HG03432 (cell line): ENCODE results near the gene ZBTB7B.
"Not testable (repeated sequence)": the region's sequence is repeated elsewhere in the genome, so short reads cannot be mapped to it uniquely, and the experiment has no call there.

Experiments
- ATAC-seq: cut with Tn5 transposase; IDR thresholded peaks from one replicate; pipeline ENCODE4 v1.9.1; 2021; ENCODE audit warnings: mild to moderate bottlenecking, moderate library complexity; ENCODE audit not compliant: unreplicated experiment

ZBTB7B gene

GRCh38 chr1:154967331-154967950, 35.2 kb upstream of the ZBTB7B start:
- no peak for ATAC-seq

DNA sequence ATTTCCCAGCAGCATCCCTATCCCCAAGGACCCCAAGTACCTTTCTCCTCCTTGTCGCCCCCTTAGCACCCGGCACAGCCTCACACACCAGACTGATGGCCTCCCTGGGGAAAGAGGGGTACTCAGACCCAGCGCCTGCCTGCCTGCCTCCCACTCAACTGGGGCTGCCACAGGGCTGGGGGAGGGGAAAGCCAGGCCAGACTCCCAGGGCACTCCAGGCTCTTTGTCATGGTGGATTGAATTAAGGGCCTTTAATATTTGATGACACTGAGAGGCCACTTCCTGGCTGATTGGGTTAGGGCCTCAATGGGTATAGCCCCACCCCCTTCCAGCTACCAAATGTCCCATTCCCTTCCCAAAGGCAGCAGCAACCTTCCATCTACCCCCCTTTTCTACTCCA, 33.9 kb upstream of the ZBTB7B start:
- ATAC-seq = no peak

GRCh38 chr1:154969246-154969645, 33.4 kb upstream of the ZBTB7B start:
- no peak for ATAC-seq

GRCh38 chr1:154969860-154970452, 32.6 kb upstream of the ZBTB7B start:
- no peak for ATAC-seq

GRCh38 chr1:154970631-154971340, 31.8 kb upstream of the ZBTB7B start, which contains the start of gene SHC1:
SHC1 (minus strand) TSS chr1:154970747; CDS start chr1:154970526, 221 bp downstream.
- ATAC-seq = no peak

DNA sequence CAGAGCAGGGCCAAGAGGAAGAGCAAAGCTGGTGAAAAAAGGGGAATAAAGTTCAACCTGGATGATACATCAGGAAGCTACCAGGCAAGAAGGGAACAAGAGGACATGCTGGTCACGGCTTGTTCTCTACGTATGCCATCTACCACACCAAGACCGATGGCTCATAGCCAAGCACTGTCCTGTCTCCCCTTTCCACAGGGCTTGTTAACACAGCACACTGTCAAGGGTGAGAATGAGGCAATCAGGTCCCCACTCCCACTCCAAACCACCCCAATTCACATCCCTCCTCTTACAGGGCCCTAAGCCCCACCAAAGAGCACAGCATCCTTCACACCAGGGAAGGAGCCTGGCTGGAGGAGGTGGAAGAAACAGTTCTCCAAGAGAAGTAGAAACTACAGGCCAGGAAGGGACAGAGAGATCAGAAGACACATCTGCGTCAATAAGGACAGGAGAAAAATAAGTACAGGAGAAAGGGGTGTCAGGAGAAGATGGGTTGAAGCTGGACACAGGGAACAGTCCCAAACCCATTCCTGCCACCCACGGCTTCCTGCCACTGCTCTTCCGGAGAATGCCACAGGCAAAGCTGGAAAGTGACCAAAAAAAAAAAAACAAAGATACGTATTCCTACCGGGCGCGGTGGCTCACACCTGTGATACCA, 31.1 kb upstream of the ZBTB7B start:
- no peak for ATAC-seq

- no peak for ATAC-seq
Measured at GRCh38 chr1:154972213-154972516, 30.4 kb upstream of the ZBTB7B start.

DNA sequence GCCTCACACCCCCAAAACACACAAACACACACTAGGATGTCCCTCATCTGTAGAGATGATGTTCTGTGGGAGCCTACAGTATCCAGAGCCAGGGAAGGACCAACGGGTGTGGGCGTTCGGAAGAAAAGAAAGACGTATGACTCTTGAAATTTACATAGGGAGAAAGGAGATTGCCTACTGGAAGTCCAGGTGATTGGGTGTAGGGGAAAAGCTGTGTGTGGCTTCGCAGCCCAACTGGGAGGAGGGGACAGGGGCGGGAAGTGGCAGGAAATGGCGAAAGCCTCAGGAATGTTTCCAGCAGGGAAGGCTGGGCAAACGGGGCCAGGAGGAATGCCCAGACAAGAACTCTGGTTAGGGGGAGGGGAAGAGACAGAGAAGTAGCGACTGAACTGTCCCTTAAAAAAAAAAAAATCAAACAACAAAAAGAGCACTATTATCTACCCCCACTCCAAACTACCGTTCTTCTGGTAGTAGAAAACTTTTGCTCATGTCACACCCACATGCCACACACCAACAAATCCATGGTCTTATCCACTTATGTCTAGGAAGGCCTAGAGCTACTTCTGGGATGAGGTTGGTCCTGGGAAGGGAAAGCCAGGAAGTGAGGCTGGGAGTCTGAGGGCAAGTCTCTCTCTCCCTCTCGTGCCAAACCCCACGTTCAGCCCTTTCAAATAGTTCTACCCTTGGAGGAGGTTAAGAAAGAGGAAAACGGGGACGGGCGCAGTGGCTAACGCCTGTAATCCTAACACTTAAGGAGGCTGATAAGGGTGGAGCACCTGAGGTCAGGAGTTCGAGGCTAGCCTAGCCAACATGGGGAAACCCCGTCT, 29.9 kb upstream of the ZBTB7B start:
- no peak for ATAC-seq

GRCh38 chr1:154973344-154974101, 29.1 kb upstream of the ZBTB7B start:
- ATAC-seq = peak; percentile 24

DNA sequence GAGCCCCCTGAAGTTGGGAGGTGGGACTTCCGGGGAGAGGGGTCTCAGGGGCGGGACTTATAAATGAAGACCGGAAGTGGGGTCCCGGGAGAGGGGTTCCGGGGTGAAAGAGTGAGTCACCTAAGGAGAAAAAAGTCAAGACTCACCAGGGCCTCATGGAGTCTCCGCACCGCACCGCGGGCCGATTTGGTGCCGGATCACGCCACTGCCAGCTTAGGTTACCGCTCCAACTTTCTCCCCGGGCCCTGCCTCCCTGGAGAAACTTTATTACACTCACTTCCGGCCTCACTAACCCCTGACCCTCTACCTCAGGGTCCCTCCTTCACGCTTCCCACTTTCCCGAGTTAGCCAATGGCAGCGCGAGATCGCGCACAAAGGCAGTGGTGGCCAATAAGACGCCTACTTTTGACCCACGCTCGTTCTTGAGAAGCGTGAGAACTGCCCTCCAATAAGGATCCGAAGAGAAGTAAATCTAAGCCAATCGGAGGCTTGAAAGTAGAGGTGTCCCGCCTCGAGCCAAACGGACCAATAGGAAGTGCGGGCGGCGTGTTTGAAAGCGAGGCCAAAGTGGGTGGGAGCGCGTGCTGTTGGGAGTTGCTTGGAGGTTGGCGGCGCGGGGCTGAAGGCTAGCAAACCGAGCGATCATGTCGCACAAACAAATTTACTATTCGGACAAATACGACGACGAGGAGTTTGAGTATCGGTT, 28.3 kb upstream of the ZBTB7B start, which contains the start of gene CKS1B:
TSS of gene CKS1B (plus strand) at position 580 of the 706 bp plus-strand sequence. CDS start at position 645, 65 bp downstream.
- peak; percentile 73 for ATAC-seq

DNA sequence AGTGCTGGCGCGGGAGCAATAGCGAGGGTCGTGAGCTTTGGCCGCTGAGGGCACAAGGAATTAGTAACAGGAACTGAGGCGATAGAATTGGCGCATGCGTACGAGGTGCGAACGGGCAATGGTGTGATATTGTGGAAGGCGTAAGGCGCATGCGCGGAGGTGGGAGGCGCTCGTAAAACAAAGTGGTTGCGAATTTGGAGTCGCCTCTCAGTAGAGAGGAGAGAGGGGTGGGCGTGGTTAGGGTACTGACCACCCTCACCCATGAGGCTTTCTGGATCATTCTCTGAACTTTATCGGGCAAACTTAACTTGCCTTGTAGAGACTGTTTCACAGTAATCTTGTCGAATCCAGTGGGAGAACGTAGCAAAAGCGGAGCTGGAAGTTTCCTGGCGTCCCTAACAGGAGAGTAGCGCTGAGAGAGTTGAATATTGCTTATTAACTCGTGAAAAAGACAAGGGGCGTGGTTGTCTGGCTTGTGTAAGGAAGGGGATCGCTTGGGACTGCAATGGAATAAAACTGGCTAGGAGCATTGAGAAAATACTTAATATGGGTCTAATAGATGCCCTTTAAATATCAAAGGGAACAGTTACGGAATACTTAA, 27.7 kb upstream of the ZBTB7B start:
- peak; percentile 47 for ATAC-seq

- ATAC-seq = no peak
Measured at GRCh38 chr1:154975409-154976059, 27.1 kb upstream of the ZBTB7B start.

GRCh38 chr1:154977762-154978161, 24.8 kb upstream of the ZBTB7B start:
- not testable (repeated sequence) for ATAC-seq

GRCh38 chr1:154978360-154978759, 24.2 kb upstream of the ZBTB7B start:
- ATAC-seq = no peak

DNA sequence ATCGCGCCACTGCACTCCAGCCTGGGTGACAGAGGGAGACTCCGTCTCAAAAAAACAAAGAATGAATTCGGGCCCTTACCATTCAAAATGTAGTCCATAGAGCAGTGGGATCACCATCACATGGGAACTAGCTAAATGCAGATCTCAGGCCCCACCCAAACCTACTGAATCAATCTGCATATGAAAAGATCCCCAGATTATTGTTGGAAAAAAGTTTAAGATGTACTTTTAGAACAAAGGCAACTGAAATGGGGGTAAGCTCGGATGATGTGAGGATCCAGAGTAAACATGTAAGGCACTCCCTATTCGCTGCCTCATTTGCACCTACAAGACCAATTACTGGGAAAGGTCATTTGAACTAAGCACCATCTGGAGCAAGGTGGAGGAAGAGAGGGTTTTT, 20.3 kb upstream of the ZBTB7B start:
- ATAC-seq = no peak

GRCh38 chr1:154982897-154983648, 19.5 kb upstream of the ZBTB7B start, which contains the start of gene FLAD1:
FLAD1 (plus strand) TSS chr1:154983344; CDS start chr1:154983695, 351 bp downstream.
- peak; percentile 96 for ATAC-seq

DNA sequence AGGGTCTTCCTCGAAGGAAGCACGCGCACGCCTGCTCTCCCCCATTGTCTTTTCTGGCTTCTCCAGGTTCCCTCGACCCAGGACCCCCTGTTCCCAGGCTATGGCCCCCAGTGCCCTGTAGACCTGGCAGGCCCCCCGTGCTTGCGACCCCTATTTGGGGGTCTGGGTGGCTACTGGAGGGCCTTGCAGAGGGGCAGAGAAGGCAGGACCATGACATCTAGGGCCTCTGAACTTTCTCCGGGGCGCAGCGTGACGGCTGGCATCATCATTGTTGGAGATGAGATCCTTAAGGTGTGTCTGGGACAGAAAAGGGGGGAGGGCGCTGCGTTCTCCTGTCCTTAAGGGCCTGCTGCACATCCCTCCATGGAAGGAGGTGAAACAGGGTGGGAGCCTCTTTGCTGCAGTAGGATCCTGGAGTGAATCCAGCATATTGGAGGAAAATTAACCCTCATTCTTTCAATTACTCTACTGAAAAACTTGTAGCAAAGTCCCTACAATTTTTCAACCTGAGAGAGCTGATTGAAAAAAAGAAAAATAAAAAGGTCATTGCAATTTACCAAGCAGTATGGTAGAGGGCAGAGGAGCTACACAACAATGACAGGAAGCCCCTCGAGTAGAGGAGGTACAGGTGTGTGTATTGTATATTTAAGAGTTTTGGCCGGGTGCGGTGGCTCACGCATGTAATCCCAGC, 18.7 kb upstream of the ZBTB7B start:
- no peak for ATAC-seq
